RKO (cell line): ENCODE results near the gene CCDC33.
A peak's percentile ranks its signal among the peaks of the same experiment; 100 is the strongest.
"Not testable (repeated sequence)": the region's sequence is repeated elsewhere in the genome, so short reads cannot be mapped to it uniquely, and the experiment has no call there.

Experiments
- DNase-seq: peaks from one replicate; pipeline ENCODE4 v3.0.0-alpha.2; 2016; ENCODE audit warnings: low spot score

CCDC33 gene

DNA sequence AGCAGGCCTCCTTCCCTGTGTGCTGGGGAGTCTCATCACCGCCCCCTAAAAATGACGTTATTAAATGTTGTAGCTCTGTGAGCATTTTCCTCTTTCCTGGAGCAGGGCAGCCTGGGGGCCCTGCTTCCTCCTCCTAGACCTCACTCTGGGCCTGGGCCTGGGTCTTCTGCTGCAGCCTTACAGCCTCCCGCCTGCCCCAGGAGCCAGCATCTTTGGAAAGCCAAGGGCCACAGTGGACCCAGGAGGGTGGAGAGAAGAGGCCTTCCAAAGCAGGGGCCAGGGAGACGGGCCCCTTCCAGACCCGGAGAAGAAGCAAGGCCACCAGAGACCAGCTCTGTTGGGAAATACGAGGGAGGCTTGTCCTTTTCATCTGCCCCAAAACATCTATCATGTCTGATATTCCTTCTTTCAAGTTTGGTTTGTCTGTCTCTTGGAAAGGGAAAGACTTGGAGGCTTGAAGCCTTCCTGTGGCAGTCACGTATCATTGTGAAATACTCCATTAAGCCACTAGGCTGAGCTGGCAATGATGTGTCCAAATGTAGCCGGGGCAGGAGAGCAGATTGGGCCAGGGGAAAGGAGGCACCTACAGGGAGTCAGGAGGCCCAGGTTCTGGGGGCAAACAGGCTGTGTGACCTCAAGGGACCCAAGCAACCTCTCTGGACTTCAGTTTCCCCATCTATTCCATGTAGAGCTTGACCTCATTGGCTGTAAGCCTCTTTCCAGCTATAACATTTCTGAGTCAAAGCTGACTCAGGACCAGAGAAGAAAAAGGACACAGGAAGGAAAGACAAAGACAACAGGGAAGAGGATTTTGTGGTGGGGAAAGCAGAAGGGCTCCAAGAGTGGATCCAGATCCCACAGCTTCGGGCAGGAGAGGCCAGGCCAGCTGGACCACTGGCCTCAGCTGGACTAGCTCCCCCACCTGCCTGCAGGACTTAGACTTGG is 100.2 kb downstream of the CCDC33 start:
- DNase-seq: peak; percentile 7

DNA sequence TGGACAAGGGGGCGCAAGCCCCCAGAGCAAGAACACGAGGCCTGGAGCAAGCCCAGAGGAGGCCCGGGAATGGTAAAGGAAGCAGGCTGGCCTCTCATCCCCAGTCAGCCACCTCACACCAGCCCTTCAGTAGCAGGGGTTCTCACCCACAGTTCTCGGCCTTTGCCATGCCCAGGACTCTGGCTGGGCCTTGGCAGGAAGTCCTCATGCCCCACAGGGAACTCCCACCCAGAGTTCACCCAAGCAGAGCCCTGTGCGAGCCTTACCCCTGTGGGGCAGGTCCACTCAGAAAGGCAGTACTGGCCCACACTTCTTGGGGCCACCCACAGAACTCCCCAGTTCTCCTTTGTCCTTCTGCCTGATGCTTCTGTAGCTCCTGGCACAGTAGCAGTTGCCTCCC is 101.0 kb downstream of the CCDC33 start:
- no peak for DNase-seq

DNA sequence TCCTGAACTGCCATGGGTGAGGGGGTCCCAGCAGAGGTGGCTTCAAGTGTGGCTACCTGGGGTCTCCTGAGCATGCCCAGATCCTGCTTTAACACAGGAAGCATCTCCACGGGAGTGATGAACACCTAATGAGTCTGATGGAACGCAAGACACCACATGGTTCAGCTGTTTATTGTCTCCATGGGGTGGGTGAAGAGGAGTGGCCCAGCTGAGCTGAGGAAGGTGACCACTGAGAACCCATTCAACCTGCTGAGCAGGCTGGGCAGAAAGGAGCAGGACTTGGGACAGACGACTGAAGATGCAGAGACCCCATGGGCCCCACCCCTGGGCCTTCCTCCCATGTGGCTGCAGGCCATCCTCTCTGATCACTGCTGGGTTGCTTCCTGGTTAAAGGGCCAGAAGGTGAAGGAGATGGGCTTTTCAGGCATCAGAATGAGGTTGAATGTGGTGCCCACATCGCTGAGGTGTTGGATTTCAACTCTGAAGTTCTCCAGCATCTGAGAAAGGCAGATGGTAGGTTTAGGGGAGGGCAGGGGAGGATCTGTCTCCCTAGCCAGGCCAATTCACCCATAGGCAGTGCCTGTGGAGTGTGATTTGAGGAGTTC is 101.6 kb downstream of the CCDC33 start:
- DNase-seq: no peak

GRCh38 chr15:74338676-74339075 is 102.5 kb downstream of the CCDC33 start:
- no peak for DNase-seq

DNA sequence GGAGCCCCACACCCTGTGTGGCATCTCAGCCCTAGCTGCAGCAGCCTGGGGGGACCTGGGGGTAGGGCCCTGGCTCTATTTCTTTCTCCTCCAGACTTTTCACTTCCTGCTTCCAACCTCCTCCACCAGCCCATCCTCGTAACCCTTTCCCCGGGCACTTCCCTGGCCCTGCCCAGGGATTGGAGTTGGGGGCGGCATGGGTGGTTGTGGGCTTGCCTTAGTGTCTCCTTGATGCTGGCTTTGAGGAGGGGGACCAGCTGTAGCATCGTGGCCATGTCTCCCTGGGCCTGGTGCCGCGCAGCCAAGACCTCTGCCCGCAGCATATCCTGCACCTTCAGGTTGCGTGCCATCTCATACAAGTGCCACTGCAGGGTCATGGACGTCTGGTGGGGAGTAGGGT is 103.2 kb downstream of the CCDC33 start:
- DNase-seq: no peak

DNA sequence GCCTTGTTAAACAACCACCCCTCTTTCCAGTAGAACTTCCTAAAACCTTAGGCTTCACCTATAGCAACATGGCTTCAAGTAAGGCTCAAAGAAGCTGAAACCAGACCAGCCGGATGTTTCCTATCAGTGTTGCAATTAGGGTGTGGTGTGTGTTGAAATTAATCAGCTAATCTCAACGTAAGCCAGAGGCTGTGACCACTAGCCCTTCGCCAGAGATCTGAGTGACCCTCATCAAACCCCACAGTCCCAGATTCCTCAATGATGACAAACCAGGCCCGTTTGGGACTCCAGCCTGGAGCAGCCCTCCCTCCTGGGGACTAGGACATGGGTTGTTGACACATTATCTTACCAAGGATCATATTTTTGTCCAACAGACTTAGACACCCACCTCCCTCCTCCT is 104.0 kb downstream of the CCDC33 start:
- no peak for DNase-seq

GRCh38 chr15:74343127-74343796 is 107.1 kb downstream of the CCDC33 start:
- no peak for DNase-seq

DNA sequence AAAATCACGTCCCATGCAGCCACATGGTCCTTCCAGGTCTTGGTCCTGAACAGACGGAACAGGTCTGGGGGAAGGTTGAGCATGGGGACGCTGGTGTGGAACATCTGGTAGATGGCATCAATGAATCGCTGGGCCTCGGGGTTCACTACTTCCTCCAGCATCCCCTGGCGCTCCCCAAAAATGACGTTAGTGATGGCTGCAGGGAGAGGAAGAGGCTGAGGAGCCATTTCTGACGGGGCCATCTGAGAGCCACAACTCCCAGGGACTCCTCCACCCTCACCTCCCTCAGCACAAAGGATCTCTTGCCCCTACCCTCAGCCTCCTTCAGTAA is 107.6 kb downstream of the CCDC33 start:
- DNase-seq: no peak

- DNase-seq: no peak
Observed at GRCh38 chr15:74345051-74345450, 108.9 kb downstream of the CCDC33 start.

GRCh38 chr15:74347757-74348250 is 111.7 kb downstream of the CCDC33 start:
- no peak for DNase-seq

GRCh38 chr15:74349241-74349778 is 113.2 kb downstream of the CCDC33 start:
- no peak for DNase-seq

DNA sequence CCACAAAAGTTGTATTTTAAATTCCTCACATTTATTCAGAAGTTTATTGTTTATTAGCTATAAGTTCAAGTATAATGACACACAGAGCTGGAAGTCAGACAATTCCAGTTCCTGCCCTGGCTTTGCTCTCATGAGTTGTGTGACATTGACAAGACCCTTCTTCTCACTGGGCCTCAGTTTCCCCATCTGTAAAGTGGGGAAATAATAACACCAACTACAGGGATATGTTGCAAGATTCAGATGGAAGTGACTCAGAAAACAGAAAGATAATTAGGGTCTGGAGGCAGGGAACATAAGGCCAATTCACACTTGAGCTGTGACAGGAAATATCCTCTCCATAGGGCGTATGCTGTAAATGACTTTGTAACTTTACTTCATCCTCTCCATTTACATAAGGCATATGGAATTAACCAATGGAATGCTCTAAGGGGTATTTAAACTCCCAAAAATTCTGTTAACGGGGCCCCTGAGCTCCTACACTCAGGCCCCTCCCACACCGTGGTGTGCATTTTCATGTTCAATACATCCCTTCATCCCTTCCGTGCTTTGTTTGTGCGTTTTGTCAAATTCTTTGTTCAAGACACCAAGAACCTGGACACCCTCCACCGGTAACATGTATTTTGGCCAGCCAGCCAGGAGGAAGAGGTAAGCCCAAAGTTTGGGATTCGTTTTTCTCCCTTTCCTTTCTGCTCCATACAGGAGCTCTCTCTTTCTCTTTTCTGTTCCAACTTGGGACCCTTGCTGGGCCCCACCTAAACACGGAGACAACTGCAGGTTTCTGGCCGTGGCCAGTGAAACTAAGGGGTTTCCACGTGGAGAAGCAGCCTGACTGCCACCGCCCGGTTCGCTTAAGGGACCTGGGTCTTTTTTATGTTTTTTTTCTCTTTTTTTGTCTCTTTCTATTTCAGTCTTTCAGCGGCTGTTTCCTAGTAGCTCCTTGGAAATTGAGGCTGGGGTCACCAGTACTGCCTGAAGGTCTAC is 114.5 kb downstream of the CCDC33 start:
- DNase-seq: no peak

DNA sequence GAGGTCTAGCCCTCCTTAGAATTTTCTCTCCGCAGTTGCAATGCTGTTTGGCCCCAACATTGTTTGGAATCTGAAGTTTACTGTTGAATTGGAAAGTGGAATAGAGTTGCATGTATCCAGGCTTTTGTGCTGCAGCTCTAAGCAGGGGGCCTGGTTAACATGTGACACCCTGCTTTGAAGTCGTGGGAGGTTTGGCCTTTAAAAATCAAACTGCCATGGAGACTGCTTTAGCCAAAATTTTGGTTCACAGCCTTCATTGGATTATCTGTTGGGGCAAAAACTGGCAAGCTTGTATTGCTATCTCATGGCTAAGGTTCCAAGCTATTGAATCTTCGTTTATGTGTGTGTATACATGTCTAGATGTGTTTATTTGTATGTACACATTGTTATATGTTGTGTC is 115.5 kb downstream of the CCDC33 start:
- DNase-seq: no peak

DNA sequence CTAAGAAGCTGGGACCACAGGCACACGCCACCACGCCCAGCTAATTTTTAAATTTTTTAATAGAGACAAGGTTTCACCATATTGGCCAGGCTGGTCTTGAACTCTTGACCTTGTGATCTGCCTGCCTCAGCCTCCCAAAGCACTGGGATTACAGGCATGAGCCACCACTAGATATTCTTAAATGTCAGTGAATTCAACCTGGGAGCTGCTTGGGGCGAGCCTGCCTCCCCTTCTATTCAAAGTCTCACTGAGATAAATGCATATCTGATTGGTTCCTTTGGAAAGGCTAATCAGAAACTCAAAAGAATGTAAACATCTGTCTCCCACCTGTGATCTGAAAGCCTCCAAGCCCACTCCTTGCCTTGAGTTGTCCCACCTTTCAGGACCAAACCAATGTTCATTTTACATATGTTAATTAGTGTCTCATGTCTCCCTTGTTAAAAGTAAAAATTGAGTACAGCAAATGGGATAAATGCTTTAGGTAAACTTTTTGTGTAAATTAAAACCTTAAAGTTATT is 116.3 kb downstream of the CCDC33 start:
- no peak for DNase-seq

- not testable (repeated sequence) for DNase-seq
Observed at GRCh38 chr15:74353992-74354391, 117.9 kb downstream of the CCDC33 start.

GRCh38 chr15:74356050-74356449 is 119.9 kb downstream of the CCDC33 start:
- not testable (repeated sequence) for DNase-seq

- DNase-seq: not testable (repeated sequence)
Observed at GRCh38 chr15:74357514-74357913, 121.4 kb downstream of the CCDC33 start.

GRCh38 chr15:74359376-74359775 is 123.2 kb downstream of the CCDC33 start:
- not testable (repeated sequence) for DNase-seq

DNA sequence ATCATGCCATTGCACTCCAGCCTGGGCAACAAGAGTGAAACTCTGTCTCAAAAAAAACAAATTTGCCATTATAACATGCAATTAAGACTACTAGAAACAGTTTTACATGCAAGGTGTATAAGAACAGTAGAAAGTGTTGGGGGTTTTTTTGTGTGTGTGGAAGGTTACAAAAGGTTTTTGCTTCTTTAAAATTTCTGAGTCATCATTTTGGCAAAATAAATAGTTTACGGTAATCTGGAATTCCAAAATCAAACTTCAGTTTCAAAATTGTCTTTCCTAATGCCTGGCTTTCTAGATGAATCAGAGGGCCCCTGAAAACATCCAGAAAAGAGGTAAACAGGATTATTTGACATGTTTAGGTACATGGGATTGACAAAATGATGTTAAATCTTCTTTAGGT is 124.7 kb downstream of the CCDC33 start:
- not testable (repeated sequence) for DNase-seq

- DNase-seq: no peak
Observed at GRCh38 chr15:74362482-74362881, 126.4 kb downstream of the CCDC33 start.
